ENCODE data around the gene CHST14.
A peak's percentile ranks its signal among the peaks of the same experiment; 100 is the strongest.

CHST14 gene

GRCh38 chr15:40463279-40463678, 7.5 kb upstream of the CHST14 start:
- no peak for ATAC-seq

GRCh38 chr15:40463886-40464545, 6.8 kb upstream of the CHST14 start:
- ATAC-seq: no peak

GRCh38 chr15:40464595-40465185, 6.1 kb upstream of the CHST14 start:
- no peak for ATAC-seq

- ATAC-seq: no peak
These were observed 4.8 kb upstream of the CHST14 start for GRCh38 chr15:40465939-40466338.

- no peak for ATAC-seq
These were observed 4.1 kb upstream of the CHST14 start for GRCh38 chr15:40466426-40467260.

- ATAC-seq: no peak
These were observed 3.5 kb upstream of the CHST14 start for GRCh38 chr15:40467261-40467615.

- no peak for ATAC-seq
These were observed 1.9 kb upstream of the CHST14 start for GRCh38 chr15:40468898-40469331.

- ATAC-seq: no peak
These were observed 901 bp upstream of the CHST14 start for GRCh38 chr15:40469776-40470390.

GRCh38 chr15:40471105-40471807, 472 bp downstream of the CHST14 start:
- ATAC-seq: peak; percentile 42

GRCh38 chr15:40471808-40472150, 995 bp downstream of the CHST14 start:
- peak in 1 of 2 donors; percentile 37 for ATAC-seq

GRCh38 chr15:40472171-40472727, 1.5 kb downstream of the CHST14 start:
- no peak for ATAC-seq

GRCh38 chr15:40474581-40474980, 3.8 kb downstream of the CHST14 start:
- no peak for ATAC-seq

- ATAC-seq: no peak
These were observed 7.0 kb downstream of the CHST14 start for GRCh38 chr15:40477642-40478327.

GRCh38 chr15:40479024-40479423, 8.2 kb downstream of the CHST14 start:
- ATAC-seq: no peak

GRCh38 chr15:40481341-40482074, 10.7 kb downstream of the CHST14 start:
- ATAC-seq: no peak

- no peak for ATAC-seq
These were observed 13.1 kb downstream of the CHST14 start for GRCh38 chr15:40483919-40484318.

GRCh38 chr15:40486066-40486770, 15.4 kb downstream of the CHST14 start:
- no peak for ATAC-seq

GRCh38 chr15:40487816-40488682, 17.3 kb downstream of the CHST14 start:
- no peak for ATAC-seq
